Measurements from ENCODE around the gene GCGR. TPM values are rescaled to one million over a fixed set of nuclear protein-coding genes. Genes with fewer than 3 reads are reported as not detected.
A peak's percentile ranks its signal among the peaks of the same experiment; 100 is the strongest.

The GCGR gene
- total RNA-seq, 2 donors from 2014 or later: 0.52 to 5.3 TPM

- WGBS, 2 donors: 43 to 80% methylated on average over 2 to 11 of the region's 11 CpGs
- TF ChIP-seq CTCF (IDR thresholded peaks at IDR 0.05) (no peak), POLR2A (IDR thresholded peaks at IDR 0.05) (no peak)
- Histone ChIP-seq H3K36me3 (replicated peaks in 1 of 2; ENCODE audit: insufficient read depth in 1 of 2, low read depth in 2 of 2) (peaks cover 37 to 40% of the 10 kb centered on the region in 2 donors), H3K4me3 (no peak overlapping the region), H3K9me3 (no peaks in the 10 kb centered on the region), H3K4me1 (peaks cover 40% of the 10 kb centered on the region), H3K27me3 (no peaks in the 10 kb centered on the region), H3K27ac (peak overlapping the region; percentile 35 to 78 (median 74))
- no peak for ATAC-seq
- intact Hi-C loops (cut with DNase I): no loop called here
- no peak for DNase-seq
Observed at GRCh38 chr17:81842378-81842724, 38.4 kb downstream of the GCGR start.

- no peak for TF ChIP-seq CTCF (IDR thresholded peaks at IDR 0.05)
- TF ChIP-seq POLR2A (IDR thresholded peaks at IDR 0.05): peak in 1 of 3 donors; percentile 7
- Histone ChIP-seq H3K4me3 (no peak overlapping the region), H3K27me3 (no peaks in the 10 kb centered on the region), H3K27ac (peak overlapping the region; percentile 35 to 78 (median 74)), H3K4me1 (peaks cover 40% of the 10 kb centered on the region), H3K9me3 (no peaks in the 10 kb centered on the region), H3K36me3 (replicated peaks in 1 of 2; ENCODE audit: insufficient read depth in 1 of 2, low read depth in 2 of 2) (peaks cover 38 to 42% of the 10 kb centered on the region in 2 donors)
- intact Hi-C loops (cut with DNase I): no loop called here
- 32 to 37% methylated on average over 14 to 21 of the region's 21 CpGs for WGBS, 2 donors
- peak; percentile 59 to 70 (median 64) for DNase-seq
- peak; percentile 55 for ATAC-seq
Observed at GRCh38 chr17:81842725-81843504, 39.0 kb downstream of the GCGR start.

GRCh38 chr17:81843713-81844326 is 39.9 kb downstream of the GCGR start:
- Histone ChIP-seq H3K9me3 (no peaks in the 10 kb centered on the region), H3K4me1 (peaks cover 40% of the 10 kb centered on the region), H3K27ac (peak overlapping the region in 3 of 4 donors; percentile 11 to 78 (median 74)), H3K4me3 (no peak overlapping the region), H3K27me3 (no peaks in the 10 kb centered on the region), H3K36me3 (replicated peaks in 1 of 2; ENCODE audit: insufficient read depth in 1 of 2, low read depth in 2 of 2) (peaks cover 42% of the 10 kb centered on the region in 2 donors)
- TF ChIP-seq POLR2A (IDR thresholded peaks at IDR 0.05): no peak
- DNase-seq (no peak), ATAC-seq (no peak)
- intact Hi-C loops (cut with DNase I): no loop called here
- 77 to 85% methylated on average over 16 to 29 of the region's 30 CpGs for WGBS, 2 donors

GRCh38 chr17:81844327-81844851 is 40.4 kb downstream of the GCGR start:
- H3K27ac ChIP-seq: peak overlapping the region in 1 of 4 donors; percentile 78
- intact Hi-C loops (cut with DNase I): no loop called here
- no peak for TF ChIP-seq CTCF (IDR thresholded peaks at IDR 0.05)
- no peak for TF ChIP-seq POLR2A (IDR thresholded peaks at IDR 0.05)
- DNase-seq (no peak), ATAC-seq (no peak)
- H3K9me3 ChIP-seq: no peaks in the 10 kb centered on the region
- H3K4me3 ChIP-seq: no peak overlapping the region
- H3K27me3 ChIP-seq: no peaks in the 10 kb centered on the region
- H3K36me3 ChIP-seq (replicated peaks in 1 of 2; ENCODE audit: insufficient read depth in 1 of 2, low read depth in 2 of 2): peaks cover 42% of the 10 kb centered on the region in 2 donors
- peaks cover 40% of the 10 kb centered on the region for H3K4me1 ChIP-seq
- 80% methylated on average over 14 of the region's 14 CpGs; no CpG with 5 or more reads in 1 of the 2 donors for WGBS, 2 donors

- no peak for TF ChIP-seq CTCF (IDR thresholded peaks at IDR 0.05)
- TF ChIP-seq POLR2A (IDR thresholded peaks at IDR 0.05): no peak
- ATAC-seq: no peak
- DNase-seq: no peak
- intact Hi-C loops (cut with DNase I): no loop called here
- 79 to 84% methylated on average over 9 to 13 of the region's 13 CpGs for WGBS, 2 donors
- Histone ChIP-seq H3K4me3 (no peak overlapping the region), H3K9me3 (no peaks in the 10 kb centered on the region), H3K4me1 (peaks cover 40% of the 10 kb centered on the region), H3K36me3 (replicated peaks in 1 of 2; ENCODE audit: insufficient read depth in 1 of 2, low read depth in 2 of 2) (peaks cover 42% of the 10 kb centered on the region in 2 donors), H3K27ac (no peak overlapping the region), H3K27me3 (no peaks in the 10 kb centered on the region)
Observed at GRCh38 chr17:81844887-81845286, 40.9 kb downstream of the GCGR start.

Measured in body of pancreas (tissue), 4 donors.